ENCODE data around the gene TMEM266.

Gene TMEM266

GRCh38 chr15:76201536-76202255 lies 141.9 kb downstream of the TMEM266 start:
- DNase-seq (ENCODE audit: low read depth, low spot score), result no peak

DNA sequence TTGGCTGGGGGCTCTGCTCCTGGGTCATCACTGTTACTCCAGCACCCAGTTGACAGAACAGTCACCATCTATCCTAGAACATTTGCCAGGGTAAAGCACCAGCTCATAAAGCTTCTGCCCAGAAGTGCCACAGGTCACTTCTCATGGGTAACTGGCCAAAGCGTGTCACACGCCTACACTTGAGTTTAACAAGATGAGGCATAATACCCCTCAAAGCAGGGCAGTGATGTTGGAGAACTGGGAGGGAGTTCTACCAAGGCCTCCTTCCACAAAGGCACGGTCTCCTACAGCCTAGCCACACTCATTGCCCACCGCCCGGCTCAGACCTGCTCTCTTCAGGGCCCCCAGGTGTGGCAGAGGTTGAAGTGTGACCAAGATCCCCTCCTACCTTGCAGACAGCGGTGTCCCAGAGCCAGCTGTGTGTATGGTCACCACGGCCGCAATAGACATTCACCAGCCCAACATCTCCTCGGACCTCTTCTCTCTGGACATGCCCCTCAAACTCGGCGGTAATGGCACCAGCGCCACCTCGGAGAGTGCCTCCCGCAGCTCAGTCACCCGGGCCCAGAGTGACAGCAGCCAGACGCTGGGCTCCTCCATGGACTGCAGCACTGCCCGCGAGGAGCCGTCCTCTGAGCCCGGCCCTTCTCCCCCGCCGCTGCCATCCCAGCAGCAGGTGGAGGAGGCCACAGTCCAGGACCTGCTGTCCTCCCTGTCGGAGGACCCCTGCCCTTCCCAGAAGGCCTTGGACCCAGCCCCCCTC lies 143.7 kb downstream of the TMEM266 start:
- no peak for DNase-seq (ENCODE audit: low read depth, low spot score)

GRCh38 chr15:76204109-76204845 lies 144.5 kb downstream of the TMEM266 start:
- no peak for DNase-seq (ENCODE audit: low read depth, low spot score)

DNA sequence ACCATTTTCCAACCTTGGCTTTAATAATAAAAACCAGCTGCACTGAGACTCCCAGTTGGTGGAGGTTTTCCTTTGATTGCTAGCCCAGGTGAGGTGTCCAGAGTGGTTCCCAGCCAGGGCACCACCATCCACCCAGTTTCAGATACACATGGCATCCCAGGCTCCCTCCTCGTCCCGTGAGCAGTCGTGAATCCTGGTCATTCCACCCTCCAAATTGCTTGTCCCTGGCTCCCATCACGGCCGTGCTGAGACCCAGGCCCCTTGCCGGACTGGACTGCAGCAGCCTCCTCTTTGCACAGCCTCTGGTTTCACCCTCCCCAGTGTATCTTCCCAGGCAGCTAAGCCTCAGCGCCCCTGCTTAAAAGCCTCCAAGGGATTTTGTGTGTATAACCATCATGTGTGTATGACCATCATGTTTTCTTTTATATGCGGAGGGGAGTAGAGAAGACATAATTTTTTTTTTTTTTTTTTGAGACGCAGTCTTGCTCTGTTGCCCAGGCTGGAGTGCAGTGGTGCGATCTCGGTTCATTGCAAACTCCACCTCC lies 145.2 kb downstream of the TMEM266 start:
- no peak for DNase-seq (ENCODE audit: low read depth, low spot score)

- DNase-seq (ENCODE audit: low read depth, low spot score), result no peak
Measured at GRCh38 chr15:76206325-76206976, 146.7 kb downstream of the TMEM266 start.

GRCh38 chr15:76208084-76208785 lies 148.4 kb downstream of the TMEM266 start:
- no peak for DNase-seq (ENCODE audit: low read depth, low spot score)

- no peak for DNase-seq (ENCODE audit: low read depth, low spot score)
Measured at GRCh38 chr15:76208786-76209424, 149.1 kb downstream of the TMEM266 start.

GRCh38 chr15:76209523-76209922 lies 149.7 kb downstream of the TMEM266 start:
- no peak for DNase-seq (ENCODE audit: low read depth, low spot score)

GRCh38 chr15:76209942-76210341 lies 150.2 kb downstream of the TMEM266 start:
- no peak for DNase-seq (ENCODE audit: low read depth, low spot score)

- no peak for DNase-seq (ENCODE audit: low read depth, low spot score)
Measured at GRCh38 chr15:76215634-76216033, 155.8 kb downstream of the TMEM266 start.

- no peak for DNase-seq (ENCODE audit: low read depth, low spot score)
Measured at GRCh38 chr15:76217029-76217881, 157.5 kb downstream of the TMEM266 start.

DNA sequence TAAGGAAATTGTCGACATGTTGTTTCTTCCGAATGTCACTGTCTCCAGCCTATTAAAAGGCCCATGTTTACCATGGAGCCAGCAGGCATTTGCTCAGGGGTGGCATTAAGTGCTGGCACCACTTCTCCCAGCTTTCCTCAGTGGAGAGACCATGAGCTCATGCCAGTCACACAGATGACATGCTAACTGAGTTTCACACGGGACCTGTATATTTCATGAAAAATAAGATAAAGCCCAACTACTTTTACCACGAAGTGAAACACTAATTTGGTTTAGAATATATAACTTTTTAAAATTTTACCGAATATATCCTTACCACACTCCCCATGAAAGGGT lies 158.1 kb downstream of the TMEM266 start:
- DNase-seq (ENCODE audit: low read depth, low spot score), result no peak

DNA sequence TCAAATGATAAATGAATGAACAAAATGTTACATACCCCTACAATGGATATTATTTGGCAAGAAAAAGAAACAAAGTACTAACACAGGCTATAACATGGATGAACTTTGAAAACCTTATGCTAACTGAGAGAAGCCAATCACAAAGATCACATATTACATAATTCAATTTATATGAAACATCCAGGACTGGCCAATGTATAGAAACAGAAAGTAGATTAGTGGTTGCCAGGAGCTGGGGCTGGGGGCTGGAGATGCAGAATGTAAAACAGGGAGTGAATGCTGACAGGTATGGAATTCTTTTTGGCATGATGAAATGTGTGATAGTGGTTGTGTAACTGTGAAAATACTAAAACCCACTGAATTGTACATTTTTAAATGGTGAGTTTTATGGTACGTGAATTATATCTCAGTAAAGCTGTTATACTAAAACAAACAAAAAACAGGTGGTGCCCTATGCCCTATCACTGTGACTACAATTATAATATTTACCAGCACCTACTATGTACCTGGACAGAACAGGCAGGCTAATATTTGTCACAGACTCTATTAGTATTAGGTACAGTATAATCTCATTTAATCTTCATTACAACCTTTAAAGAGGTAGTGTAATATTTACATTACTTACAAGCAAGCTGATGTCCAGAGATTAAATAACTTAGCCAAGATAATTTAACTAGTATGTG lies 161.4 kb downstream of the TMEM266 start:
- no peak for DNase-seq (ENCODE audit: low read depth, low spot score)

GRCh38 chr15:76222159-76222558 lies 162.4 kb downstream of the TMEM266 start:
- DNase-seq (ENCODE audit: low read depth, low spot score), result no peak

DNA sequence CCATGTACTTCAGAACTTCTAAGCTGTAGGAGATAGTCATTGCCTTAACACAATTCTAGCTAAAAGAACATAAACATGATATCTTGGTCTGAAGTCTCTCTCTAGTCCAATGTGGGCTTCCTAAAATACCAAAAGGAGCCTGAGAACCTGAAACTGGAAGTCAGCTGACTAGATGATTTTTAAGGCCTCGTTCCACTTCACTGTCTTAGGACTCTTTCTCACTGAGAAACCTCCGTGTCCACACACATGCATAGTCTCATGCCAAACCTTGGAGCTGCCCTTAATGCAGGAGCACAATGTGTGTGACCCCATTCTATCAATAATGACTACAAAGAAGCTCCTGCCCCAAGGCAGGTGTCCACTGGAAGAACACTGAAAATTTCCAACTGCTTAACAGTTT lies 163.7 kb downstream of the TMEM266 start:
- no peak for DNase-seq (ENCODE audit: low read depth, low spot score)

DNA sequence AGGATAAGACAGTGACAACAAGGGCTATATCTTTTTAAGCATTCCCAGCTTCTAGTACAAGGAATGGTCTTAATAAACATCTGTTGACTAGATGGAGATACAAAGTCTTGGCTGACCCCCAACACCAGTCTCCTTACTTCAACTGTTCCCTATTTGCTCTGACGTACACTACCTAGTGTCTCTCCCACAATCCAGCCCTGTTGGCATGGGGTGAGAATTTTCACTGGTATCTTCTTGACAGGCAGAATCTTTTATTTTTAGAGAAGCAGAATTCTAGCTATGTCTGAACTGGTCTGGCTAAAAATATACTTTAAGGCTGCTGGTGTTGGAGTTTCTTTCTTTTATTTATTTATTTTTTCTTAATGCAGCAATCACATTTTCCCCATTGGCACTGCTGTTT lies 169.5 kb downstream of the TMEM266 start:
- DNase-seq (ENCODE audit: low read depth, low spot score), result no peak

- no peak for DNase-seq (ENCODE audit: low read depth, low spot score)
Measured at GRCh38 chr15:76233921-76234320, 174.1 kb downstream of the TMEM266 start.

DNA sequence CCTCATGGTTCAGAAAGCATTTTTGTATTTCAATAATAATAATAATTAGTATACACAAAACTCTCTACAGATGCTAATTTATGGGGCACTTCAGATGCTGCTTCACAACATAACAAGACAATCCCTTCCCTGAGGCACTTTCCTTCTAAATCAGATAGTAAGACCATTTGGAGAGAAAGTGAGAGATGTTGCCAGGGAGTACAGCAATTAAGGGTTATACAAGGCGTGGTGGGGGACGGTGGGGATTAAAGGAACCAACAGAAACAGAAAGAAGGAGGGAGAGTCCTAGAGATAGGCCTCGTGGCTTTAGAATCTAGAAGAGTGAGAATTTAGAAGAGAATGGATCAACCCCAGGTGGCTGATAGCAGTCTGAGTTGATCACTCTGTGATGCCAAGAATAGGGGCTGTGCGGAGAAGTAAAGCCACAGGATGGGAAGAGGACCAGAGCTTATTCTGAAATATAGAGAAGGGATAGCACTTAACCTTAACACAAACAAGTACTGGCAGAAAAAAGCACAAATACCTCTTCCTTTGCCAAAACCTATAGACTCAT lies 174.6 kb downstream of the TMEM266 start:
- DNase-seq (ENCODE audit: low read depth, low spot score), result no peak
